GM12873 (cell line): Measurements from ENCODE around the gene SDK2.

Source experiments
- TF ChIP-seq, protein P1 (sequence below): IDR thresholded peaks from 2 replicates; pipeline ENCODE4 v1.5.1; 2012; ENCODE audit warnings: low read depth, mild to moderate bottlenecking, moderate library complexity, low read length, control low read depth; ENCODE audit not compliant: insufficient read depth; ENCODE audit errors: missing control alignments

SDK2 gene

DNA sequence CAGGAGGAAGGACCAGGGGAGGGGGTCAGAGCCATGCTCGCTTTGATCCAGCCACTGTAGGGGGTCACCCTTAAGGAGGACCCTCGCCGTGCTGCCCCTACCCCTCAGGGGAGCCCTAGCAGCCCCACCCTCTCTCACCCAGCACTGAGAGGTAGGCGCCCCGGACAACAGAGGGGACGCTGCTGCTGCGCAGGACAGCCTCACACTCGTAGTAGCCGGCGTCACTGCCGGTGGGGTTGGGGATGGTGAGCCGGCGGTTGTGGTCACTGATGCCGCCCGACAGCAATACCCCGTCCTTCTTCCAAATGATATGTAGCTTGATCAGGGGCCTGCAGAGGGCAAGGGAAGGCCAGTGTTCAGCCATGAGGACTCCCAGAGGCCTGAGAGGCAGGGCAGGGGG, 206.4 kb downstream of the SDK2 start:
- TF ChIP-seq, protein P1, sequence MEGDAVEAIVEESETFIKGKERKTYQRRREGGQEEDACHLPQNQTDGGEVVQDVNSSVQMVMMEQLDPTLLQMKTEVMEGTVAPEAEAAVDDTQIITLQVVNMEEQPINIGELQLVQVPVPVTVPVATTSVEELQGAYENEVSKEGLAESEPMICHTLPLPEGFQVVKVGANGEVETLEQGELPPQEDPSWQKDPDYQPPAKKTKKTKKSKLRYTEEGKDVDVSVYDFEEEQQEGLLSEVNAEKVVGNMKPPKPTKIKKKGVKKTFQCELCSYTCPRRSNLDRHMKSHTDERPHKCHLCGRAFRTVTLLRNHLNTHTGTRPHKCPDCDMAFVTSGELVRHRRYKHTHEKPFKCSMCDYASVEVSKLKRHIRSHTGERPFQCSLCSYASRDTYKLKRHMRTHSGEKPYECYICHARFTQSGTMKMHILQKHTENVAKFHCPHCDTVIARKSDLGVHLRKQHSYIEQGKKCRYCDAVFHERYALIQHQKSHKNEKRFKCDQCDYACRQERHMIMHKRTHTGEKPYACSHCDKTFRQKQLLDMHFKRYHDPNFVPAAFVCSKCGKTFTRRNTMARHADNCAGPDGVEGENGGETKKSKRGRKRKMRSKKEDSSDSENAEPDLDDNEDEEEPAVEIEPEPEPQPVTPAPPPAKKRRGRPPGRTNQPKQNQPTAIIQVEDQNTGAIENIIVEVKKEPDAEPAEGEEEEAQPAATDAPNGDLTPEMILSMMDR, result no peak

DNA sequence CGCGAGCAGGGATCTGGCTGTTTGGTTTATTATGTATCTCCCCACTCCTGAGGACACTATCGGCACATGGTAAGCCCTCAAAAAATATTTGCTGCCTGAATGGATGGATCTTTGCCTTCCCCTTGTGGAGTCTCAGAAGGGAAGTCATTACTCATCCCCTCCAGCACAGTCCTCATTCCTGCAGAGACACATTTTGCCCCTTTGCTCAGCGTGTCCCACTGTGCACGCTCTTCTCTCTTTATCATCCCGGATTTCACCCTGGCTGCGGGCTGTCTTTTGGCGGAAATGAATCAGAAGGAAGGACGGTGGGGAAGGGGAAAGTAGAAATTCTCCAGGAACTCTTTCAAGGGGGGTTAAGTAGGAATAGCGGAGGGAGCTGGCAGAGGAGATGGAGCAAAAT, 207.3 kb downstream of the SDK2 start:
- TF ChIP-seq, protein P1, result no peak

DNA sequence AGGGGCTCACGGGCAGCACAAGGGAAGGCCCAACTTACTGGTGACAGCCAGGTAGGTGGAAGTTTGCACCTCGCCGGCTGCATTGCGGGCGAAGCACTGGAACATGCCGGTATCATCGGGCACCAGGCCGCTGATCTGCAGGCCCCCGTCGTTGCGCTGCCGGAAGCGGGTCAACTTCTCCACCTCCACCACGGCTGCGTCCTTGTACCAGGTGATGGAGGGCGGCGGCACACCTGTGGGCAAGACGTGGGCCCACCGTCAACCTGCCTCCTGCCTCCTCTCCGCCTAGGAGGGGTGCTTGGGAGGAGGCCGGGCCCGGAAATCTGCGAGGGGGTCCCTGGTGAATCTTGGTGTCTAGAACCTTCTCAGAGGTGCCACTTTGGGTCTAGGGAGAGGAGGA, 208.8 kb downstream of the SDK2 start:
- TF ChIP-seq, protein P1, result no peak

DNA sequence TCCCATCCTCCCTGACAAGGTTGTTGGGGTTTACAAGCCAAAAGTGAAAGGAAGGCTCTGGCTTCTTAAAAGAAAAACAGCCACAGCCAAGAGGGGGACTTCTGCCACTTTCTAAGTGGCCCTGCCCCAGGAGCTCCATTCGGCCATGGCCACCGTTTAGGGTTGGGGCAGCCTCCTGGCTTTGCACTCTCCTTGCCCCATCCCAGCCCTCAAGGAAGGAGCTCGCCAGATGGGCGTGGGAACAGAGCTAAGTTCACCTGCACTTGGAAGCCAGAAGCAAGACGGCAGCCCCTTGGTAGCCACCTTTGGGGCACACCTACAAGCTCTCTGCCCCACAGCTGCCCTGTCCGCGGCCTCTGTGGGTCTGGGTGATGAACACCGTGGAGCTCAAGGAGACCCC, 210.1 kb downstream of the SDK2 start:
- TF ChIP-seq, protein P1, result no peak

DNA sequence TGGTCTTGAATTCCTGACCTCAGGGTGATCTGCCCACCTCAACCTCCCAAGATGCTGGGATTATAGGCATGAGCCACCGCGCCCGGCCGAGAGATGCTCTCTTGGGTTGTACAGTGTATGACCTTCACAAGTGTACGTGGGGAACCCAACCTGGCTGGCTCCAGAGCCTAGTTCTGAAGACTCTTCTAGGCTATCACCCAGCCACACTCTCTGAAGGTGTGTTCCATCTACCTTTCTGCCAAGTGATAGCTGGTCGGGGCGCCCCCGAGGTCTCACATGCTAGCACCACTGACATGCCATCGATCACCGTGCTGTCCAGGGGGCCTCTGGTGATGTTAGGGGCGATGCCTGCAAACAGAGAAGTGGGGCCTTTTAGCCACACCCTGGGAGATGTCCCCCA, 210.7 kb downstream of the SDK2 start:
- TF ChIP-seq, protein P1, result no peak

DNA sequence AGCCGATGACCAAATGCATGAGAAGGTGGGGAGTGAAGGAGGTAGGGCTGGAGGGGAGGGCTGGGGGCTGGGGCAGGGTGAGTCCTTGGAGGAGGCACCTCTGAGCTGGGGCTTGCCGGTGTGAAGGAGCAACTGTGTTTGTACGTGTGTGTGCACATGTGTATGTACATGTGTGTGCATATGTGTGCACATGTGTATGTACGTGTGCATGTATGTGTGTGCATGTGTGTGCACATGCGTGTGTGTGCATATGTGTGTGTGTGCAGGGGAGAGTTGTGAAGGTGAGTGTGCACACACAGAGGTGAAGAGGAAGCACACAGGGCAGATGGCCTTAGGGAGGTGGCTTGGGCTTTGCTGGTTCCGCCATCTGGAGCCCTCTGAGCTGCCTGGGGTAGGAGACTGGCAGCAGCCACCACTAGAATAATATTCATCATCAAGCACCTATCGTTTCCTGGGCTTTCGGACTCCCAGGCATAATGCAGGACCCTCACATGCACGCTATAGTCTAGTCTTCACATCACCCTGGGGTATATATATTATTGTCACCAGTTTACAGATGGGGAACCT, 211.5 kb downstream of the SDK2 start:
- TF ChIP-seq, protein P1, result no peak

DNA sequence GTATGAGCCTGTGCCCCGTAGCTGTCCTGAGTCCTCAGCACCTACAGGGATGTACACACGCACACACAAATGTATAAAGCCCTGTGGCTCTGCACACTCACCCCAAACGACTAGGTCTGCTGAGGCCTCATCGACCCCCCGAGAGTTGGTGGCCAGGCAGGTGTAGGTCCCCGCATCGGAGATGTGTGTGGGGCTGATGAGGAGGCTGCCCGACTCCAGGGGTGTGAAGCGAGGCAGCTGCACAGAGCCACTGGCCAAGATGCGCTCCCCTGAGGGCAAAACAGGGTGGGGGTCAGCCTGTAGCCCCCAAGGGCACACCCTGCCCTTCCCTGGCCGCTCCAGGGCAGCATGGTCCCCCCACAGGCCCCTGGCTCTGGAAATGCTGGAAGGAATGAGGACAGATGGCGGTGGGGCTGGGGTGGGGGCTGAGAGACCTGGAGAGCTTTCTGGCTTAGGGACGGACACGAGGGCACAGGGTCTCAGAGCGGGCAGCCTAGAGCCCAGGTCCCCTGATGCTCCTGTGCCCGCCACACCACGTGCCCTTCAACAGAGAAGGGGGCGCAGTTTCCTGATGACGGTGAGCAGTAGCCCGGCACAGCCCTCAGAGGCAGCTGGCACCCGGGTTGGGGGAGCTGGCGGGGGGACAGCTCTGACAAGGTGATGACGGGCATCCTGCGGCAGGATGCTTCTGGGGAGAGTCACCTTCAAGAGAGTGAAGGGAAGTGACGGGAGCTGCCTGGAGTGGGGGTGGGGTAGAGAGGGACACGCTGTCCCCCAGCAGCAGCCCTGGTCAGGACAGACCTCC, 212.6 kb downstream of the SDK2 start:
- TF ChIP-seq, protein P1, result no peak
